Smooth muscle cell (in vitro differentiated cells): ENCODE data around the gene LAMA1. TPM values are rescaled to one million over a fixed set of nuclear protein-coding genes. Genes with fewer than 3 reads are reported as not detected.
A peak's percentile ranks its signal among the peaks of the same experiment; 100 is the strongest.

Experiments used
- DNase-seq: peaks from one replicate; lab custom pipeline; 2025; ENCODE audit not compliant: unreplicated experiment; lab: John Stamatoyannopoulos, UW
- H2AFZ ChIP-seq: fragments of 200-600 bp; sonication (generic); 2 replicates; pipeline ENCODE4 v1.6.0; 2016; ENCODE audit warnings: antibody characterized with exemption, low read depth, mild to moderate bottlenecking
- H3F3A ChIP-seq: fragments of 200-600 bp; sonication (generic); 2 replicates; pipeline ENCODE4 v1.6.0; 2017; ENCODE audit warnings: antibody characterized with exemption, low read depth
- H3K27ac ChIP-seq: fragments of 200-600 bp; sonication (generic); 2 replicates; pipeline ENCODE4 v1.5.1; 2016; ENCODE audit warnings: low read depth, mild to moderate bottlenecking
- H3K27me3 ChIP-seq: fragments of 200-600 bp; sonication (generic); 2 replicates; pipeline ENCODE4 v1.6.1; 2016; ENCODE audit warnings: low read depth, mild to moderate bottlenecking
- H3K36me3 ChIP-seq: fragments of 200-600 bp; sonication (generic); 2 replicates; pipeline ENCODE4 v1.5.1; 2016; ENCODE audit warnings: low read depth
- H3K4me1 ChIP-seq: fragments of 200-600 bp; sonication (generic); 2 replicates; pipeline ENCODE4 v1.5.1; 2016; ENCODE audit warnings: low read depth
- H3K4me2 ChIP-seq: fragments of 200-600 bp; sonication (generic); 2 replicates; pipeline ENCODE4 v1.6.0; 2016; ENCODE audit warnings: mild to moderate bottlenecking
- H3K4me3 ChIP-seq: fragments of 200-600 bp; sonication (generic); 2 replicates; pipeline ENCODE4 v1.5.1; 2016; ENCODE audit warnings: mild to moderate bottlenecking
- H3K79me2 ChIP-seq: fragments of 200-600 bp; sonication (generic); 2 replicates; pipeline ENCODE4 v1.6.0; 2016; ENCODE audit warnings: low read depth, mild to moderate bottlenecking
- H3K9ac ChIP-seq: fragments of 200-600 bp; sonication (generic); 2 replicates; pipeline ENCODE4 v1.6.0; 2016; ENCODE audit warnings: low read depth
- H3K9me3 ChIP-seq: fragments of 200-600 bp; sonication (generic); replicated peaks from 2 replicates; pipeline ENCODE4 v1.5.1; 2016; ENCODE audit warnings: low read depth
- H4K20me1 ChIP-seq: fragments of 200-600 bp; sonication (generic); 2 replicates; pipeline ENCODE4 v1.6.0; 2016; ENCODE audit warnings: low read depth
- CTCF ChIP-seq: fragments of 200-600 bp; sonication (generic); IDR thresholded peaks from 2 replicates; pipeline ENCODE4 v1.5.1; 2017; ENCODE audit warnings: borderline replicate concordance, mild to moderate bottlenecking, antibody characterized with exemption; ENCODE audit not compliant: insufficient read depth, poor library complexity, severe bottlenecking
- WGBS: methylation state at CpG from one replicate; pipeline ENCODE4 v1.1.7; 2016; ENCODE audit warnings: low lambda C conversion rate; 5-methylcytosine and 5-hydroxymethylcytosine counted together
- polyA plus RNA-seq: library from polyadenylated mRNA; unstranded; fragments of >200 nt; fragmentation: Nextera tagmentation; extraction: Ambion mirVana; gene quantifications from 2 replicates; pipeline ENCODE4 v1.2.1, GENCODE V29; 2016
- total RNA-seq: library from RNA; depleted of rRNA; stranded (reverse); fragments of >200 nt; gene quantifications from 2 replicates; pipeline ENCODE4 v1.2.3, GENCODE V29; 2014

LAMA1 gene
- total and polyA plus RNA-seq, 2 experiments from 2014 or later, result 6.7 to 9.7 TPM

- Histone ChIP-seq H3K4me3 (no peak overlapping the region), H3K4me2 (no peak overlapping the region), H2AFZ (no peak overlapping the region), H3K27me3 (no peaks in the 10 kb centered on the region), H3K36me3 (no peaks in the 10 kb centered on the region), H3K4me1 (no peaks in the 10 kb centered on the region), H3K79me2 (no peaks in the 10 kb centered on the region), H4K20me1 (no peaks in the 10 kb centered on the region), H3F3A (no peaks in the 10 kb centered on the region), H3K9ac (no peak overlapping the region), H3K27ac (no peak overlapping the region), H3K9me3 (no peaks in the 10 kb centered on the region)
- TF ChIP-seq CTCF, result no peak
- 71% methylated on average over 2 of the region's 2 CpGs for WGBS
- DNase-seq, result no peak
Observed at GRCh38 chr18:6927153-6927552, 190.4 kb downstream of the LAMA1 start.

GRCh38 chr18:6923220-6923619 is 194.4 kb downstream of the LAMA1 start:
- no peaks in the 10 kb centered on the region for H3K27me3 ChIP-seq
- no peak for TF ChIP-seq CTCF
- no peaks in the 10 kb centered on the region for H3K9me3 ChIP-seq
- H3K36me3 ChIP-seq, result no peaks in the 10 kb centered on the region
- H3K4me3 ChIP-seq, result no peak overlapping the region
- H3K9ac ChIP-seq, result no peak overlapping the region
- no peak overlapping the region for H3K27ac ChIP-seq
- no peaks in the 10 kb centered on the region for H3K4me1 ChIP-seq
- no peaks in the 10 kb centered on the region for H3F3A ChIP-seq
- no peak overlapping the region for H2AFZ ChIP-seq
- H3K4me2 ChIP-seq, result no peak overlapping the region
- H4K20me1 ChIP-seq, result no peaks in the 10 kb centered on the region
- no peaks in the 10 kb centered on the region for H3K79me2 ChIP-seq
- DNase-seq, result no peak
- 82% methylated on average over 1 of the region's 1 CpG for WGBS

GRCh38 chr18:6921571-6921970 is 196.0 kb downstream of the LAMA1 start:
- no peaks in the 10 kb centered on the region for H3K79me2 ChIP-seq
- no peaks in the 10 kb centered on the region for H4K20me1 ChIP-seq
- no peak overlapping the region for H3K4me3 ChIP-seq
- H3K9me3 ChIP-seq, result no peaks in the 10 kb centered on the region
- H3K9ac ChIP-seq, result no peak overlapping the region
- H3K27me3 ChIP-seq, result no peaks in the 10 kb centered on the region
- no peaks in the 10 kb centered on the region for H3K36me3 ChIP-seq
- no peak overlapping the region for H2AFZ ChIP-seq
- no peak overlapping the region for H3K4me2 ChIP-seq
- TF ChIP-seq CTCF, result no peak
- no peaks in the 10 kb centered on the region for H3F3A ChIP-seq
- no peak for DNase-seq
- H3K27ac ChIP-seq, result no peak overlapping the region
- H3K4me1 ChIP-seq, result no peaks in the 10 kb centered on the region

- 80% methylated on average over 34 of the region's 37 CpGs for WGBS
- H4K20me1 ChIP-seq, result no peaks in the 10 kb centered on the region
- no peak overlapping the region for H3K4me2 ChIP-seq
- no peaks in the 10 kb centered on the region for H3K79me2 ChIP-seq
- DNase-seq, result no peak
- H3K4me1 ChIP-seq, result no peaks in the 10 kb centered on the region
- H2AFZ ChIP-seq, result no peak overlapping the region
- no peaks in the 10 kb centered on the region for H3K9me3 ChIP-seq
- H3K27me3 ChIP-seq, result no peaks in the 10 kb centered on the region
- H3K36me3 ChIP-seq, result no peaks in the 10 kb centered on the region
- no peak overlapping the region for H3K27ac ChIP-seq
- no peak overlapping the region for H3K4me3 ChIP-seq
- no peaks in the 10 kb centered on the region for H3F3A ChIP-seq
- peak; percentile 75 for TF ChIP-seq CTCF
- H3K9ac ChIP-seq, result no peak overlapping the region
Observed at GRCh38 chr18:6920099-6920955, 197.3 kb downstream of the LAMA1 start.
